GM23248 (cell line): ENCODE results near the gene FAM186B. TPM values are rescaled to one million over a fixed set of nuclear protein-coding genes. Genes with fewer than 3 reads are reported as not detected.

ENCODE experiments used
- DNase-seq: peaks from one replicate; pipeline ENCODE4 v3.0.0-alpha.2; 2015
- H2AFZ ChIP-seq: fragments of 200-600 bp; sonication (generic); 2 replicates; pipeline ENCODE4 v1.6.1; 2016; ENCODE audit warnings: antibody characterized with exemption
- H3F3A ChIP-seq: fragments of 200-600 bp; sonication (generic); 2 replicates; pipeline ENCODE4 v1.6.1; 2016; ENCODE audit warnings: mild to moderate bottlenecking, antibody characterized with exemption, mixed run types; ENCODE audit not compliant: insufficient read depth
- H3K27ac ChIP-seq: fragments of 200-600 bp; sonication (generic); 2 replicates; pipeline ENCODE4 v1.5.1; 2016; ENCODE audit warnings: mild to moderate bottlenecking
- H3K27me3 ChIP-seq: fragments of 200-600 bp; sonication (generic); replicated peaks from 2 replicates; pipeline ENCODE4 v1.6.1; 2016; ENCODE audit warnings: mild to moderate bottlenecking; ENCODE audit not compliant: insufficient read depth
- H3K36me3 ChIP-seq: fragments of 200-600 bp; sonication (generic); 2 replicates; pipeline ENCODE4 v1.6.1; 2016; ENCODE audit warnings: low read depth, mild to moderate bottlenecking
- H3K4me1 ChIP-seq: fragments of 200-600 bp; sonication (generic); 2 replicates; pipeline ENCODE4 v1.6.1; 2016; ENCODE audit warnings: mild to moderate bottlenecking; ENCODE audit not compliant: insufficient read depth
- H3K4me2 ChIP-seq: fragments of 200-600 bp; sonication (generic); one replicate; pipeline ENCODE4 v1.6.1; 2016; ENCODE audit warnings: mild to moderate bottlenecking; ENCODE audit not compliant: unreplicated experiment
- H3K4me3 ChIP-seq: fragments of 200-600 bp; sonication (generic); 2 replicates; pipeline ENCODE4 v1.5.1; 2016; ENCODE audit warnings: mild to moderate bottlenecking
- H3K79me2 ChIP-seq: fragments of 200-600 bp; sonication (generic); 2 replicates; pipeline ENCODE4 v1.6.1; 2016; ENCODE audit warnings: mild to moderate bottlenecking; ENCODE audit not compliant: insufficient read depth
- H3K9ac ChIP-seq: fragments of 200-600 bp; sonication (generic); 2 replicates; pipeline ENCODE4 v1.6.1; 2016; ENCODE audit warnings: mild to moderate bottlenecking
- H3K9me2 ChIP-seq: fragments of 200-600 bp; sonication (generic); 2 replicates; pipeline ENCODE4 v1.6.1; 2016; ENCODE audit warnings: mixed run types, mild to moderate bottlenecking, moderate library complexity; ENCODE audit not compliant: insufficient read depth
- H3K9me3 ChIP-seq: fragments of 200-600 bp; sonication (generic); one replicate; pipeline ENCODE4 v1.6.1; 2017; ENCODE audit warnings: low read depth
- H4K20me1 ChIP-seq: fragments of 200-600 bp; sonication (generic); 2 replicates; pipeline ENCODE4 v1.6.0; 2016; ENCODE audit not compliant: insufficient read depth
- EZH2 ChIP-seq: fragments of 200-600 bp; sonication (generic); IDR thresholded peaks from 2 replicates; pipeline ENCODE4 v1.6.1; 2018; ENCODE audit warnings: antibody characterized with exemption, mild to moderate bottlenecking; ENCODE audit not compliant: insufficient read depth, poor library complexity, severe bottlenecking
- EZH2phosphoT487 ChIP-seq: fragments of 200-600 bp; sonication (generic); IDR thresholded peaks from 2 replicates; pipeline ENCODE4 v1.6.1; 2018; ENCODE audit warnings: antibody characterized with exemption, moderate library complexity, mild to moderate bottlenecking, low read depth; ENCODE audit not compliant: insufficient read depth
- WGBS, 2 experiments: methylation state at CpG; one replicate each; pipeline ENCODE4 v1.1.6; 2015 to 2017; ENCODE audit warnings: low lambda C conversion rate in 2 of 2, low coverage in 1 of 2; ENCODE audit errors: missing lambda C conversion rate in 2 of 2; 5-methylcytosine and 5-hydroxymethylcytosine counted together
- in situ Hi-C: fragments of 300-500 bp; cut with MboI; formaldehyde crosslinking; loops from 2 replicates; pipeline ENCODE4 v1.15.0; 2020
- polyA plus RNA-seq: library from polyadenylated mRNA; unstranded; fragments of >200 nt; fragmentation: Nextera tagmentation; extraction: Ambion mirVana; gene quantifications from 2 replicates; pipeline ENCODE4 v1.2.1, GENCODE V29; 2016
- total RNA-seq: library from RNA; depleted of rRNA; stranded (reverse); fragments of >200 nt; shearing (Covaris generic); gene quantifications from 2 replicates; pipeline ENCODE4 v1.2.3, GENCODE V29; 2014

The FAM186B gene
- total and polyA plus RNA-seq, 2 experiments from 2014 or later: 0.22 to 0.38 TPM

DNA sequence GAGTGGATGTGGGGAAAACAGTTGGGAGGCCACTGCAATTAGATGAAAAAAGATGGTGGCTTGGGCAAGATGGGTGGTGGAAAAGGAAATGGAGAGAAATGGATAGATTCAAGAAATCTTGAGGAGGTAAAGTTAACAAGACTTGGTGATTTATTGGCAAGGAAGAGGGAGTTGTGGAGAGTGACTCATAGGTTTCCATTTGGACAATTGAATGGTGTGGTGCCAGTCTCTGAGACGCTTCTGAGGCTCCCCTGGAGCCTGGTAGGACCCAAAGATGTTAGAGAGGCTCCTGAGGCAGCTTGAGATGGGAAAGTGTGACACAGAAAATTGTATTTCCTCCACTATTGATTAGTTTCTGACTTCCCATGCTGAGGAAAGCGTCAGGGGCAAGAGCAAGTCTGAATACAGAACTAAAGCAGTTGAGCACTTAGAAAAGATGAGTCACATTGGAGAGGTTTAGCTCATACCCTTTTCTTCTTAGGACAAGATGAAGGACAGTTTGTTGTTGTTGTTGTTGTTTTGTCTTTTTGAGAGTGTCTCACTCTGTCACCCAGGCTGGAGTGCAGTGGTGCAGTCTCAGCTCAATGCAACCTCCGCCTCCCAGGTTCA, 22.4 kb upstream of the FAM186B start:
- Histone ChIP-seq H2AFZ (no peak overlapping the region), H3F3A (peaks cover 33% of the 10 kb centered on the region), H3K4me3 (no peak overlapping the region), H4K20me1 (no peaks in the 10 kb centered on the region), H3K27me3 (no peaks in the 10 kb centered on the region), H3K9me2 (no peaks in the 10 kb centered on the region), H3K4me2 (no peak overlapping the region), H3K9me3 (no peaks in the 10 kb centered on the region), H3K9ac (no peak overlapping the region), H3K36me3 (no peaks in the 10 kb centered on the region), H3K4me1 (peaks cover 13% of the 10 kb centered on the region), H3K27ac (0 out of 2 replicates have a peak overlapping the region, but pooled peaks have one; percentile 9), H3K79me2 (no peaks in the 10 kb centered on the region)
- in situ Hi-C loops: no loop called here
- 72% methylated on average over 3 of the region's 3 CpGs for WGBS, 2 experiments
- peak; percentile 76 for DNase-seq
- TF ChIP-seq EZH2phosphoT487 (no peak), EZH2 (no peak)

DNA sequence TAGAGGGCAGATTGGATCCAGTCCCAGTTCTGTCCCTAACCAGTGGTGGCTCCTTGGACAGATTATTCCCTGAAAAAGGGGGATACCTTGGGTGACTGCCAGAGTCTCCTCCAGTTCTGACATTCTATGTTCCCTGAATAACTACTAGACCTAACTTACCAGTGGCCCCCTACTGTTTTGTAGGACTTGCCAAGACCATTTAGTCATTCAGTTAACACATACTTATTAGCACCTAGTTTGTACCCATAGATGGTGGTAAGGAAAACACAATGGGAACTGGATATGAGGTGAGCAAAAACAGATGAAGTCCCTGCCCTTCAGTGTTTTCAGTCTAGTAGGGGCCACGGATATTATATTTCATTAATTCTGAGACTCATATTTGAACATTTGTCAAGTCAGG, 21.4 kb upstream of the FAM186B start:
- DNase-seq: no peak
- no peaks in the 10 kb centered on the region for H3K27me3 ChIP-seq
- H3K4me2 ChIP-seq: no peak overlapping the region
- in situ Hi-C loops: no loop called here
- H3K4me3 ChIP-seq: no peak overlapping the region
- 94 to 96% methylated on average over 1 of the region's 1 CpG for WGBS, 2 experiments
- no peaks in the 10 kb centered on the region for H4K20me1 ChIP-seq
- TF ChIP-seq EZH2phosphoT487: no peak
- no peak for TF ChIP-seq EZH2
- H3K27ac ChIP-seq: no peak overlapping the region
- no peaks in the 10 kb centered on the region for H3K79me2 ChIP-seq
- peaks cover 22% of the 10 kb centered on the region for H3K4me1 ChIP-seq
- no peaks in the 10 kb centered on the region for H3K9me3 ChIP-seq
- no peaks in the 10 kb centered on the region for H3K9me2 ChIP-seq
- H3F3A ChIP-seq: peaks cover 33% of the 10 kb centered on the region
- no peak overlapping the region for H2AFZ ChIP-seq
- H3K36me3 ChIP-seq: no peaks in the 10 kb centered on the region
- no peak overlapping the region for H3K9ac ChIP-seq

DNA sequence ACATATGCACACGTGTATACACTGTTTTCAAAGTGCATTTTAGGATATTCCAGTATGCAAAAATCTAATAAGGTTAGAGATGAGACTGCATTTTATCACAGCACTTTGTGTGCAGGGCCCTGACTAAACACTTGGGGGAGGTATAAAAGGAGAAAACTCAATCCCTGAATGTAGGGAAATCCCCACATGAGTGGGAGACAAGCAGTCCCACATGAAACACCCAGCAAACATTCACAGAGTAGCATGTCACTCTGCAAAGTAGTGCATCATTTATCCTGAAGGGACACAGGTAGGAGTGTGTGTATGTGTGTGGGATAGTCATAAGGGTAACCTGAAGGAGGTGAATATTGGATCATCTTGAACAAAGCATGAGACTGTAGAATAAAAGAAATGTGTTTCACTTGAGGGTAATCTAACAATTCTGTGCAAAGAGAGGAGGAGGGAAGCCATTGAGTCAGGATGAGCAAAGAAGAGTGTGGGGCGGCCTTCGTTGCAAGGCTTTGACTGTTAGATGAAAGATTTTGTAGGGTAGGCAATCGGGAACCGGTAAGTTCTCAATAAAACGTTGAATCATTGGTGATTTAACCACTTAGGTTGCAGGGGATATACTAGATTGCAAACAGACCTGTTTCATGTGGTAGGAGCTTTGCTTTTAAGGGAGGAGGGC, 20.9 kb upstream of the FAM186B start:
- Histone ChIP-seq H3K36me3 (no peaks in the 10 kb centered on the region), H3K4me3 (no peak overlapping the region), H3K9me2 (no peaks in the 10 kb centered on the region), H3K79me2 (no peaks in the 10 kb centered on the region), H2AFZ (no peak overlapping the region), H3K4me1 (peaks cover 25% of the 10 kb centered on the region), H3K27me3 (no peaks in the 10 kb centered on the region), H3F3A (peaks cover 33% of the 10 kb centered on the region), H3K27ac (no peak overlapping the region), H3K9me3 (no peaks in the 10 kb centered on the region), H4K20me1 (no peaks in the 10 kb centered on the region), H3K4me2 (no peak overlapping the region), H3K9ac (no peak overlapping the region)
- WGBS, 2 experiments: 84% methylated on average over 6 of the region's 6 CpGs
- peak; percentile 53 for DNase-seq
- in situ Hi-C loops: no loop called here
- TF ChIP-seq EZH2phosphoT487 (no peak), EZH2 (no peak)

DNA sequence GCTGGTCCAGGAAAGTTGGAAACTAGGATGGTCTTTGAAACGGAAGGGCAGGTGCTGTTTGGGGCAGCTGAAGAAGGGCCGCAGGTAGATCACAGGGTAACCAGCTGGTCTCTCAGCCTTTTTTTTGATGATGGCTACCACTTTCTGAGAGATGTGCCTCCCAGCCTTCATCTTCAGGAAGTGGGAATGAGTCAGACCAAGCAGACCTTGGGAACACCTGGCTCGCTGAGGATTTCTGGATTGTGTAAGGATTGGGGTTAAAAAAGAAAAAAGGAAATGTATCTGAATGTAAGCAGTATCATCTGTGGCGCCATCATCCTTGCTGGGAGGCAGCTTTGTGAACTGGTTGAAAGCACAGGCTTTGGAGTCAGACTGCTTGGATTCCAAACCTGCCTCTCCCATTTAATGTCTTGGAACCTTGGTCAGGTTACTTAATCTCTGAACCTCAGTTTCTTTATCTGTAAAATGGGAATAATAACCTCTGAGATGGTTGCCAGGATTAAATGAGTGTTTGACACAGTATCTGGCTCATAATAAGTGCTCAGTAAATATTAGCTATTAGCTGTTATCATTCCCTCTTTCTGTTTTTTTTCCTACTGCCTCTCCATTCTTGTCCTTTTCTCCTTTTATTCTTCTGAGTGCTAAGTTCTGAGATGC, 19.6 kb upstream of the FAM186B start:
- Histone ChIP-seq H3K9me2 (no peaks in the 10 kb centered on the region), H4K20me1 (no peaks in the 10 kb centered on the region), H3K9me3 (no peaks in the 10 kb centered on the region), H3K4me1 (peaks cover 25% of the 10 kb centered on the region), H3K9ac (no peak overlapping the region), H3K4me3 (no peak overlapping the region), H3K36me3 (no peaks in the 10 kb centered on the region), H3F3A (peaks cover 33% of the 10 kb centered on the region), H3K27me3 (no peaks in the 10 kb centered on the region), H3K79me2 (no peaks in the 10 kb centered on the region), H3K4me2 (no peak overlapping the region), H2AFZ (no peak overlapping the region), H3K27ac (no peak overlapping the region)
- TF ChIP-seq EZH2phosphoT487: no peak
- no peak for TF ChIP-seq EZH2
- in situ Hi-C loops: no loop called here
- 59 to 68% methylated on average over 4 of the region's 4 CpGs for WGBS, 2 experiments
- peak; percentile 44 for DNase-seq
